Nucleus accumbens (tissue), 56 donors: ENCODE results near the gene ATRNL1.

Experiments
- DNase-seq, 56 donors: peaks; one replicate each; lab custom pipeline; 2025; lab: John Stamatoyannopoulos, UW

ATRNL1 gene

GRCh38 chr10:115968236-115968635 is 875.1 kb downstream of the ATRNL1 start:
- no peak for DNase-seq

GRCh38 chr10:115969591-115969990 is 876.4 kb downstream of the ATRNL1 start:
- peak in 2 of 56 donors; percentile 2 for DNase-seq

GRCh38 chr10:115971921-115972320 is 878.8 kb downstream of the ATRNL1 start:
- no peak for DNase-seq

GRCh38 chr10:115972426-115972825 is 879.3 kb downstream of the ATRNL1 start:
- DNase-seq: no peak

GRCh38 chr10:115974351-115974750 is 881.2 kb downstream of the ATRNL1 start:
- no peak for DNase-seq

- DNase-seq: no peak
Measured at GRCh38 chr10:115974816-115975430, 881.8 kb downstream of the ATRNL1 start.

- DNase-seq: no peak
Measured at GRCh38 chr10:115975506-115975905, 882.3 kb downstream of the ATRNL1 start.

- DNase-seq: no peak
Measured at GRCh38 chr10:115976342-115976741, 883.2 kb downstream of the ATRNL1 start.

GRCh38 chr10:115977855-115978254 is 884.7 kb downstream of the ATRNL1 start:
- DNase-seq: no peak

GRCh38 chr10:115979576-115979975 is 886.4 kb downstream of the ATRNL1 start:
- DNase-seq: no peak

- DNase-seq: no peak
Measured at GRCh38 chr10:115980470-115980869, 887.3 kb downstream of the ATRNL1 start.

GRCh38 chr10:115981081-115981480 is 887.9 kb downstream of the ATRNL1 start:
- DNase-seq: no peak

GRCh38 chr10:115982076-115982475 is 888.9 kb downstream of the ATRNL1 start:
- DNase-seq: no peak

GRCh38 chr10:115982526-115982925 is 889.4 kb downstream of the ATRNL1 start:
- no peak for DNase-seq

- DNase-seq: no peak
Measured at GRCh38 chr10:115985786-115986185, 892.6 kb downstream of the ATRNL1 start.

- no peak for DNase-seq
Measured at GRCh38 chr10:115988380-115988779, 895.2 kb downstream of the ATRNL1 start.

GRCh38 chr10:115989621-115990020 is 896.5 kb downstream of the ATRNL1 start:
- DNase-seq: no peak

GRCh38 chr10:115992236-115992986 is 899.2 kb downstream of the ATRNL1 start:
- DNase-seq: no peak

GRCh38 chr10:115996031-115996430 is 902.9 kb downstream of the ATRNL1 start:
- no peak for DNase-seq

GRCh38 chr10:115998301-115998700 is 905.1 kb downstream of the ATRNL1 start:
- DNase-seq: no peak
